ENCODE data around the gene NDUFV3.

DNA sequence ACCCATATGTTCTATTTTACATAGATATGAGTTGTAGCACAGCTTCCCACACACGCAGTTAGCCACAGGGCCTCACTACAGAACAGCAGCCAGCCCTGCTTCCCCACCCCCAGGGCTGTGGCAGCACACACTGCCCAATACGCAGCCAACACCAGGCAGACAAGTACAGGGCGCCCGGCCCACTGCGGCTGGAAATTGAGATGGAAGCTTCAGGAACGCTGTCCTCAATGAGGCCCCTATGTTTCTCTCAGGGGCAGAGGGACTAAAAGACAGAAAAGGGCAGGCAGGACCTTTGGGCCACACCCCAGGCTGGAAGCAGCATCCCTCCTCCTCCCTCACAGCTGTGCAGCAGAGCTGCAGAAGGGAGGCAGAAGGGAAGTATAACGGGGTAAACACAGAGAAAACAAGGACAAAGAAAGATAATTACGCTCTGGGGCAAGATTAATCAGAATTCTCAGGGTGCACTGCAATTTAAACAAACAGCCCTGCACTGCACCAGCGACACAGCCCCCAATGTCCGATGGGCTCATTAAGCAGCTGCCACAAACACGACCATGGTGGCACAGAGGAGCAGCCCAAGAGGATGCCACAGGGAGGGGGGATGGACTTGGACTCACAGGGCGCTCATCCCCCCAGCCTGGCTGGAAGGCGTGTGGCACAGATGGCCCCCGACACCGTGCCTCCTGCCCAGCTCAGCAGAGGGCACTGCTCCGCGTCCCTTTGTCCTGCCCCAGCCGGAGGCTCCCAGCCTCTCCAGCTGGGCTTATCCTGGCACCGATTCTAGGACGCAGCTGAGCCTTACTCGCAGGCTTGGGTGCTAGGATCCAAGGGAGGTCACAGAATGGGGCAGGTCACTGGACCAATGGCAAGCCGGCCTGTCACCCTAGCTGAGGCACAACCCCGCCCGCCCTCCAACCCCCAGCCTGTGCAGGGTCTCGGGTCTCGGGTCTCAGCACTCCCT lies 28.0 kb upstream of the NDUFV3 start:
- TF ChIP-seq, protein P1, sequence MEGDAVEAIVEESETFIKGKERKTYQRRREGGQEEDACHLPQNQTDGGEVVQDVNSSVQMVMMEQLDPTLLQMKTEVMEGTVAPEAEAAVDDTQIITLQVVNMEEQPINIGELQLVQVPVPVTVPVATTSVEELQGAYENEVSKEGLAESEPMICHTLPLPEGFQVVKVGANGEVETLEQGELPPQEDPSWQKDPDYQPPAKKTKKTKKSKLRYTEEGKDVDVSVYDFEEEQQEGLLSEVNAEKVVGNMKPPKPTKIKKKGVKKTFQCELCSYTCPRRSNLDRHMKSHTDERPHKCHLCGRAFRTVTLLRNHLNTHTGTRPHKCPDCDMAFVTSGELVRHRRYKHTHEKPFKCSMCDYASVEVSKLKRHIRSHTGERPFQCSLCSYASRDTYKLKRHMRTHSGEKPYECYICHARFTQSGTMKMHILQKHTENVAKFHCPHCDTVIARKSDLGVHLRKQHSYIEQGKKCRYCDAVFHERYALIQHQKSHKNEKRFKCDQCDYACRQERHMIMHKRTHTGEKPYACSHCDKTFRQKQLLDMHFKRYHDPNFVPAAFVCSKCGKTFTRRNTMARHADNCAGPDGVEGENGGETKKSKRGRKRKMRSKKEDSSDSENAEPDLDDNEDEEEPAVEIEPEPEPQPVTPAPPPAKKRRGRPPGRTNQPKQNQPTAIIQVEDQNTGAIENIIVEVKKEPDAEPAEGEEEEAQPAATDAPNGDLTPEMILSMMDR (IDR thresholded peaks at IDR 0.05), result no peak
- TF ChIP-seq POLR2A (IDR thresholded peaks at IDR 0.05) (no peak), POLR2AphosphoS5 (IDR thresholded peaks at IDR 0.05) (no peak)

All from gastroesophageal sphincter (tissue), 3 donors.